HepG2 (cell line): Measurements from ENCODE around the gene RAB3IP.

Experiments
- FOXM1 ChIP-seq: sonication (generic); formaldehyde crosslinking; IDR thresholded peaks from 2 replicates; pipeline ENCODE4 v1.5.0; 2020; ENCODE audit warnings: missing genetic modification reagents
- POLR2AphosphoS5 ChIP-seq: IDR thresholded peaks from 2 replicates; pipeline ENCODE4 v1.6.1; 2012; ENCODE audit warnings: low read depth, low read length

DNA sequence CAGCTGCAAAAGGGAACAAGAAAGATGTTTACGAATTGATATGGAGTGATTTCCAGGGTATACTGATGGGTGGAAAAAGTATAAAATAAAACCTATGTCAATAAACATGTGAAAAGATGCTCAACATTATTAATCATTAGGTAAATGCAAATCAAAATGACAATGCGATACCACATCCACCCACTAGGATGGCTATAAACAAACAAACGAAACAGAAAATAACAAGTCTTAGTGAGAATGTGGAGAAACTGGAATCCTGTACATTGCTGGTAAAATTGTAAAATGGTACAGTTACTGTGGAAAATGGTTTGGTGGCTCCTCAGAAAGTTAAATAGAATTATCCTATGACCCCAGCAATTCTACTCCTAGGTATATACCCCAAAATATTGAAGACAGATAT, 30.0 kb upstream of the RAB3IP start:
- TF ChIP-seq POLR2AphosphoS5 (no peak), FOXM1 (no peak)
